GM21786 (cell line): ENCODE data around the gene PAM.
A peak's percentile ranks its signal among the peaks of the same experiment; 100 is the strongest.

Source experiments
- ATAC-seq: cut with Tn5 transposase; IDR thresholded peaks from one replicate; pipeline ENCODE4 v1.9.1; 2021; ENCODE audit not compliant: unreplicated experiment

Gene PAM

GRCh38 chr5:102754767-102755431 is at the start of gene PAM:
Gene PAM (plus strand): TSS chr5:102755305. CDS start chr5:102866196, 110,891 bp downstream.
- peak; percentile 73 for ATAC-seq

GRCh38 chr5:102711525-102712385 is 43.4 kb upstream of the PAM start:
- no peak for ATAC-seq

GRCh38 chr5:102713278-102713677 is 41.8 kb upstream of the PAM start:
- peak; percentile 16 for ATAC-seq

GRCh38 chr5:102713682-102714231 is 41.3 kb upstream of the PAM start:
- peak; percentile 62 for ATAC-seq

GRCh38 chr5:102715082-102715807 is 39.9 kb upstream of the PAM start:
- no peak for ATAC-seq

- ATAC-seq, result no peak
Observed at GRCh38 chr5:102716017-102716416, 39.1 kb upstream of the PAM start.

- ATAC-seq, result no peak
Observed at GRCh38 chr5:102718819-102719218, 36.3 kb upstream of the PAM start.

GRCh38 chr5:102719886-102720285 is 35.2 kb upstream of the PAM start:
- no peak for ATAC-seq

- ATAC-seq, result no peak
Observed at GRCh38 chr5:102720969-102721368, 34.1 kb upstream of the PAM start.

- ATAC-seq, result no peak
Observed at GRCh38 chr5:102722931-102723330, 32.2 kb upstream of the PAM start.

GRCh38 chr5:102731693-102732092 is 23.4 kb upstream of the PAM start:
- ATAC-seq, result no peak

- ATAC-seq, result no peak
Observed at GRCh38 chr5:102733534-102733933, 21.6 kb upstream of the PAM start.

- ATAC-seq, result no peak
Observed at GRCh38 chr5:102737161-102737560, 17.9 kb upstream of the PAM start.

GRCh38 chr5:102737805-102738469 is 17.2 kb upstream of the PAM start:
- ATAC-seq, result no peak

GRCh38 chr5:102740515-102740914 is 14.6 kb upstream of the PAM start:
- no peak for ATAC-seq

GRCh38 chr5:102742215-102742614 is 12.9 kb upstream of the PAM start:
- ATAC-seq, result no peak

GRCh38 chr5:102743900-102744299 is 11.2 kb upstream of the PAM start:
- ATAC-seq, result no peak

- ATAC-seq, result peak; percentile 58
Observed at GRCh38 chr5:102747386-102748166, 7.5 kb upstream of the PAM start.

GRCh38 chr5:102749416-102750030 is 5.6 kb upstream of the PAM start:
- ATAC-seq, result no peak
